Measurements from ENCODE around the gene CLEC4G. TPM values are rescaled to one million over a fixed set of nuclear protein-coding genes. Genes with fewer than 3 reads are reported as not detected.
"Not testable (repeated sequence)": the region's sequence is repeated elsewhere in the genome, so short reads cannot be mapped to it uniquely, and the experiment has no call there.

The CLEC4G gene, protein sequence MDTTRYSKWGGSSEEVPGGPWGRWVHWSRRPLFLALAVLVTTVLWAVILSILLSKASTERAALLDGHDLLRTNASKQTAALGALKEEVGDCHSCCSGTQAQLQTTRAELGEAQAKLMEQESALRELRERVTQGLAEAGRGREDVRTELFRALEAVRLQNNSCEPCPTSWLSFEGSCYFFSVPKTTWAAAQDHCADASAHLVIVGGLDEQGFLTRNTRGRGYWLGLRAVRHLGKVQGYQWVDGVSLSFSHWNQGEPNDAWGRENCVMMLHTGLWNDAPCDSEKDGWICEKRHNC
- not detected for total RNA-seq

- H3K36me3 Mint-ChIP-seq (ENCODE audit: low read depth): no peaks in the 10 kb centered on the region
- no peak for DNase-seq
- CTCF ChIA-PET: interaction anchor here (1.0 kb wide), 1 partner anchor 51 kb away, joined by 4 read pairs; the partner anchor contains the start of gene TRAPPC5
- POLR2A ChIA-PET: no interaction called here
- H3K4me3 Mint-ChIP-seq: no peak within 1 kb of the TSS
- no peak within 1 kb of the TSS for H3K27ac Mint-ChIP-seq
- no peaks in the 10 kb centered on the region for H3K9me3 Mint-ChIP-seq
- H3K27me3 Mint-ChIP-seq: peaks cover 52% of the 10 kb centered on the region
- H3K4me1 Mint-ChIP-seq: no peaks in the 10 kb centered on the region
These were observed at the start of gene CLEC4G for GRCh38 chr19:7732045-7732444. TSS of gene CLEC4G (minus strand) at chr19:7732110. CDS start at chr19:7732102, 8 bp downstream.

DNA sequence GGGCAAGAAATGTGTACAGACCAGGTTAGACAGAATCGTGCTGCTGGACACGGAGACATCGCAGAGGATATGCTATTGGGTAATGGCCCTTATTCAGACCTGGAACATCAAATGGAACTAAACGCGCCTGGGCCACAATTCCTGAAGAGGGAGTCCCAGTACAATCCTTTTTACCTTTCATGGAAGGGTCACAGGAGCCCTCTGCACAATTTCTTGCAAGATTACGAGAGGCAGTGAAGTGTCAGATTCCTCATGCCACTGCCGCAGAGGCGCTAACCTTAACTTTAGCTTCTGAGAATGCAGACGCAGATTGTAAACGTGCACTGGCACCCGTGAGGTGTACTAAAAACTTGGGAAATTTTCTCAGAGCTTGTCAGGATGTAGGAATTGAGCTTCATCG, 49.2 kb upstream of the CLEC4G start:
- Mint-ChIP-seq H3K4me1 (no peaks in the 10 kb centered on the region), H3K9me3 (peaks cover 6% of the 10 kb centered on the region), H3K4me3 (no peak overlapping the region), H3K27ac (no peak overlapping the region), H3K27me3 (peaks cover 28% of the 10 kb centered on the region), H3K36me3 (ENCODE audit: low read depth) (no peaks in the 10 kb centered on the region)
- DNase-seq: no peak
- ChIA-PET POLR2A (no interaction called here), CTCF (no interaction called here)

- POLR2A ChIA-PET: no interaction called here
- H3K27me3 Mint-ChIP-seq: peaks cover 28% of the 10 kb centered on the region
- H3K4me1 Mint-ChIP-seq: no peaks in the 10 kb centered on the region
These were observed 47.9 kb upstream of the CLEC4G start for GRCh38 chr19:7779631-7780486.

GRCh38 chr19:7778081-7778480, 46.2 kb upstream of the CLEC4G start:
- H3K27ac Mint-ChIP-seq: no peak overlapping the region
- H3K4me1 Mint-ChIP-seq: peaks cover 2% of the 10 kb centered on the region
- no peak overlapping the region for H3K4me3 Mint-ChIP-seq
- no peaks in the 10 kb centered on the region for H3K36me3 Mint-ChIP-seq (ENCODE audit: low read depth)
- no peak for DNase-seq
- peaks cover 17% of the 10 kb centered on the region for H3K27me3 Mint-ChIP-seq
- ChIA-PET POLR2A (no interaction called here), CTCF (no interaction called here)
- no peaks in the 10 kb centered on the region for H3K9me3 Mint-ChIP-seq

More at GRCh38 chr19:7779631-7780486, 47.9 kb upstream of the CLEC4G start:
- DNase-seq: no peak
- Mint-ChIP-seq H3K27ac (no peak overlapping the region), H3K4me3 (no peak overlapping the region), H3K9me3 (peaks cover 3% of the 10 kb centered on the region), H3K36me3 (ENCODE audit: low read depth) (no peaks in the 10 kb centered on the region)
- CTCF ChIA-PET: no interaction called here

GRCh38 chr19:7775761-7776160, 43.9 kb upstream of the CLEC4G start:
- CTCF ChIA-PET: no interaction called here
- Mint-ChIP-seq H3K4me3 (no peak overlapping the region), H3K4me1 (peaks cover 14% of the 10 kb centered on the region), H3K27me3 (peaks cover 11% of the 10 kb centered on the region), H3K9me3 (no peaks in the 10 kb centered on the region), H3K36me3 (ENCODE audit: low read depth) (no peaks in the 10 kb centered on the region), H3K27ac (no peak overlapping the region)
- POLR2A ChIA-PET: no interaction called here
- no peak for DNase-seq

GRCh38 chr19:7773841-7774240, 41.9 kb upstream of the CLEC4G start:
- Mint-ChIP-seq H3K27me3 (peaks cover 13% of the 10 kb centered on the region), H3K27ac (no peak overlapping the region), H3K9me3 (no peaks in the 10 kb centered on the region), H3K4me3 (no peak overlapping the region), H3K4me1 (peaks cover 14% of the 10 kb centered on the region), H3K36me3 (ENCODE audit: low read depth) (no peaks in the 10 kb centered on the region)
- ChIA-PET POLR2A (no interaction called here), CTCF (no interaction called here)
- no peak for DNase-seq

- POLR2A ChIA-PET: no interaction called here
- CTCF ChIA-PET: no interaction called here
- Mint-ChIP-seq H3K27ac (no peak overlapping the region), H3K27me3 (peaks cover 16% of the 10 kb centered on the region), H3K4me3 (no peak overlapping the region), H3K9me3 (no peaks in the 10 kb centered on the region), H3K36me3 (ENCODE audit: low read depth) (no peaks in the 10 kb centered on the region), H3K4me1 (peaks cover 14% of the 10 kb centered on the region)
- DNase-seq: no peak
These were observed 40.9 kb upstream of the CLEC4G start for GRCh38 chr19:7772752-7773291.

DNA sequence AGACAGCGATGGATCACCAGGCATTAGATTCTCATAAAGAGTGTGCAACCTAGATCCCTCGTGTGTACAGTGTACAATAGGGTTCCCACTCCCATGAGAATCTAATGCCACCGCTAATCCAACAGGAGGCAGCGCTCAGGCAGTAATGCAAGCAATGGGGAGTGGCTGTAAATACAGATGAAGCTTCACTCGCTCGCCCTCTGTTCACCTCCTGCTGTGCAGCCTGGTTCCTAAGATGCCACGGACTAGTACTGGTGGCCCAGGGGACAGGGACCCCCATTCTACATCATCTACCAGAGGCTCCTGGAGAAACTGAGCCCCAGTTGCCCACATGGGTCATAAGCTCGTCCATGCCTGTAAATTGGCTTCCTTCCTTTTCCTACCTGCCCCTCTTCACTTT, 39.2 kb upstream of the CLEC4G start:
- H3K9me3 Mint-ChIP-seq: no peaks in the 10 kb centered on the region
- ChIA-PET CTCF (no interaction called here), POLR2A (no interaction called here)
- no peak for DNase-seq
- H3K36me3 Mint-ChIP-seq (ENCODE audit: low read depth): no peaks in the 10 kb centered on the region
- H3K27ac Mint-ChIP-seq: no peak overlapping the region
- peaks cover 14% of the 10 kb centered on the region for H3K4me1 Mint-ChIP-seq
- H3K27me3 Mint-ChIP-seq: peaks cover 10% of the 10 kb centered on the region
- no peak overlapping the region for H3K4me3 Mint-ChIP-seq

- Mint-ChIP-seq H3K4me1 (peaks cover 14% of the 10 kb centered on the region), H3K4me3 (no peak overlapping the region), H3K27me3 (peaks cover 7% of the 10 kb centered on the region), H3K9me3 (no peaks in the 10 kb centered on the region), H3K36me3 (ENCODE audit: low read depth) (no peaks in the 10 kb centered on the region), H3K27ac (no peak overlapping the region)
- ChIA-PET CTCF (interaction anchor here (0.6 to 1.8 kb wide), 2 partner anchors 44 to 176 kb away, joined by 3 read pairs; no protein-coding TSS in a partner anchor), POLR2A (no interaction called here)
- DNase-seq: no peak
These were observed 37.3 kb upstream of the CLEC4G start for GRCh38 chr19:7769171-7769570.

DNA sequence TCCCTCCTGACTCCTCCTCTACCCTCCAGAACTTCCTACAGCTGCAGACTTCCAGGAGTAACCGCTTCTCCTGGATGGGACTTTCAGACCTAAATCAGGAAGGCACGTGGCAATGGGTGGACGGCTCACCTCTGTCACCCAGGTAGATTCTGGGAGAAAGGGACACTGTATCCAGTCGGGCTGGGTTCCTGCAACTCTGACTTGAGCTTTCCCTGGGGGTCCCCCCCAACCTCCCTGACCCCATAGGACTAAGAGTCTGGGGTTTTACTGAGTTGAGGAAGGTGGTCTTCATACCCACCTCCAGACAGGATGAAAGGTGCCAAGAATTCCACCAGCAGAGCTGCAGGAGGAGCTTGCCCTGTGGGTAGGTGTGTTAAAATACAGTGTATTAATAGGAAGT, 35.6 kb upstream of the CLEC4G start:
- Mint-ChIP-seq H3K27ac (no peak overlapping the region), H3K9me3 (no peaks in the 10 kb centered on the region), H3K4me3 (no peak overlapping the region), H3K4me1 (peaks cover 6% of the 10 kb centered on the region), H3K27me3 (peaks cover 10% of the 10 kb centered on the region), H3K36me3 (ENCODE audit: low read depth) (no peaks in the 10 kb centered on the region)
- ChIA-PET CTCF (interaction anchor here (1.8 kb wide), 1 partner anchor 42 kb away, joined by 3 read pairs; no protein-coding TSS in a partner anchor), POLR2A (no interaction called here)
- DNase-seq: no peak

GRCh38 chr19:7766535-7766934, 34.6 kb upstream of the CLEC4G start:
- ChIA-PET CTCF (interaction anchor here (0.5 kb wide), 1 partner anchor 45 kb away, joined by 4 read pairs; no protein-coding TSS in a partner anchor), POLR2A (no interaction called here)
- Mint-ChIP-seq H3K27ac (no peak overlapping the region), H3K4me3 (no peak overlapping the region), H3K4me1 (no peaks in the 10 kb centered on the region), H3K36me3 (ENCODE audit: low read depth) (no peaks in the 10 kb centered on the region), H3K9me3 (no peaks in the 10 kb centered on the region), H3K27me3 (peaks cover 10% of the 10 kb centered on the region)
- DNase-seq: no peak

DNA sequence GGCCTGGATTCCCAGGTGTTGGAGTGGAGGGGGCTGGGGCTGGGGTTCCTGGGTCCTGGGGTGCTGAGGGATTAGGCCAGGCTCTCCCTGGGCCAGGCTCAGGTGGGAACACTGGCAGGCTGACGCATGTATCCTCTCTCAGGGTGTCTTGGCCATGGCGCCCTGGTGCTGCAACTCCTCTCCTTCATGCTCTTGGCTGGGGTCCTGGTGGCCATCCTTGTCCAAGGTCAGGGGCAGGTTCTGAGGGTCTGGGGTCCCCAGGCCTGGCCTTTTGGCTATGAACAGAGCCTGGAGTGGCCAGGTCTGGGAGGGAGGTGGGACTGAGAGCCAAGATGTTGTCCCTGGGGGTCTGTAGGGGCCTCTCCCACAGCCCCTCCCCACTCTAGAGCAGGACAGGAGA, 33.1 kb upstream of the CLEC4G start:
- H3K36me3 Mint-ChIP-seq (ENCODE audit: low read depth); DNase-seq; H3K9me3 Mint-ChIP-seq; H3K4me3 Mint-ChIP-seq; H3K4me1 Mint-ChIP-seq; H3K27ac Mint-ChIP-seq; CTCF ChIA-PET; POLR2A ChIA-PET: not testable (repeated sequence)
- peaks cover 10% of the 10 kb centered on the region for H3K27me3 Mint-ChIP-seq

DNA sequence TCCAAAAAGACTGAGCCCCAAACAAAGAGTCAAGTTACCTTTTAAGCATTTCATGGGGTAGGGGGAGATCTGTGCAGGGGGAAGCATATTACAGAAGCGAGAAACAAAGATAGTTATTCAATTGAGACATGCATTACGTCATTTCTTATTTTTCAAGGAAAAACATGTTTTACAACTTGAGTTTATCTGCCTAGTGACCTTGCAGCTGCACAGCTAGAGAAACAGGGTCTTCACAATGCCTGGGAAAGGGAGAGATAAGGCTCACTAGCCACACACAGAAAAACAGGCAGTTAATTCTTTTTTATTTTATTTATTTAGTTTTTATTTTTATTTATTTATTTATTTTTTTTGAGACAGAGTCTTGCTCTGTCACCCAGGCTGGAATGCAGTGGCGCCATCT, 32.2 kb upstream of the CLEC4G start:
- DNase-seq; H3K4me1 Mint-ChIP-seq; H3K36me3 Mint-ChIP-seq (ENCODE audit: low read depth); H3K4me3 Mint-ChIP-seq; CTCF ChIA-PET; H3K27ac Mint-ChIP-seq: not testable (repeated sequence)
- POLR2A ChIA-PET: interaction anchor here (0.6 kb wide), 1 partner anchor 1606 kb away, joined by 4 read pairs; no protein-coding TSS in a partner anchor
- Mint-ChIP-seq H3K27me3 (peaks cover 10% of the 10 kb centered on the region), H3K9me3 (peaks cover 11% of the 10 kb centered on the region)

All from activated CD4-positive, alpha-beta T cell treated with anti-CD3 and anti-CD28 coated beads, Interleukin-2, amount 10 ng/mL, durations not matched to agents 7 days and 5 days (primary cell).